ENCODE results near the gene GNB3.

- TF ChIP-seq CTCF (IDR thresholded peaks at IDR 0.05; ENCODE audit: insufficient read depth, low read length) (no peak), GABPA (IDR thresholded peaks at IDR 0.05; ENCODE audit: low read depth) (no peak), POLR2AphosphoS5 (IDR thresholded peaks at IDR 0.05; ENCODE audit: low read depth) (no peak)
Observed at GRCh38 chr12:6849976-6850560, 9.3 kb downstream of the GNB3 start.
